MM.1S (cell line): ENCODE results near the gene LRATD1.

Experiments
- DNase-seq: peaks from one replicate; pipeline ENCODE4 v3.0.0-alpha.2; 2015
- H2AFZ ChIP-seq: fragments of 300-600 bp; sonication (generic); 2 replicates; pipeline ENCODE4 v1.6.0; 2016; ENCODE audit warnings: antibody characterized with exemption, low read length
- H3F3A ChIP-seq: fragments of 300-600 bp; sonication (generic); 2 replicates; pipeline ENCODE4 v1.6.1; 2016; ENCODE audit warnings: mild to moderate bottlenecking, antibody characterized with exemption, low read length, moderate library complexity, mixed read lengths; ENCODE audit not compliant: insufficient read depth
- H3K27ac ChIP-seq: fragments of 300-600 bp; sonication (generic); 2 replicates; pipeline ENCODE4 v1.5.1; 2016; ENCODE audit warnings: mild to moderate bottlenecking, low read length
- H3K27me3 ChIP-seq: fragments of 300-600 bp; sonication (generic); replicated peaks from 2 replicates; pipeline ENCODE4 v1.6.0; 2016; ENCODE audit warnings: low read length; ENCODE audit not compliant: insufficient read depth
- H3K36me3 ChIP-seq: fragments of 300-600 bp; sonication (generic); replicated peaks from 2 replicates; pipeline ENCODE4 v1.6.1; 2016; ENCODE audit warnings: mild to moderate bottlenecking, low read length, mixed read lengths; ENCODE audit not compliant: insufficient read depth
- H3K4me1 ChIP-seq: fragments of 300-600 bp; sonication (generic); 2 replicates; pipeline ENCODE4 v1.6.1; 2016; ENCODE audit warnings: low read length, mixed read lengths
- H3K4me2 ChIP-seq: fragments of 300-600 bp; sonication (generic); 2 replicates; pipeline ENCODE4 v1.6.0; 2016; ENCODE audit warnings: low read depth, low read length
- H3K4me3 ChIP-seq: fragments of 300-600 bp; sonication (generic); 2 replicates; pipeline ENCODE4 v1.5.1; 2016; ENCODE audit warnings: low read length, mixed read lengths
- H3K79me2 ChIP-seq: fragments of 300-600 bp; sonication (generic); 2 replicates; pipeline ENCODE4 v1.6.1; 2016; ENCODE audit warnings: mixed run types, low read length, mixed read lengths
- H3K9ac ChIP-seq: fragments of 300-600 bp; sonication (generic); 2 replicates; pipeline ENCODE4 v1.6.1; 2016; ENCODE audit warnings: low read length, mixed read lengths
- H3K9me2 ChIP-seq: fragments of 300-600 bp; sonication (generic); replicated peaks from 2 replicates; pipeline ENCODE4 v1.6.1; 2016; ENCODE audit warnings: mild to moderate bottlenecking, low read length, mixed read lengths; ENCODE audit not compliant: insufficient read depth
- H3K9me3 ChIP-seq: fragments of 300-600 bp; sonication (generic); replicated peaks from 2 replicates; pipeline ENCODE4 v1.6.1; 2016; ENCODE audit warnings: mild to moderate bottlenecking, low read length, mixed read lengths; ENCODE audit not compliant: insufficient read depth
- H4K20me1 ChIP-seq: fragments of 300-600 bp; sonication (generic); 2 replicates; pipeline ENCODE4 v1.6.1; 2016; ENCODE audit warnings: mild to moderate bottlenecking, low read length, moderate library complexity, mixed read lengths; ENCODE audit not compliant: insufficient read depth
- EZH2 ChIP-seq: fragments of 300-600 bp; sonication (generic); optimal IDR thresholded peaks from 2 replicates; pipeline ENCODE3; 2017; ENCODE audit warnings: low read depth, mild to moderate bottlenecking, antibody characterized with exemption, low read length, mixed read lengths
- EZH2phosphoT487 ChIP-seq: fragments of 300-600 bp; sonication (generic); IDR thresholded peaks from 2 replicates; pipeline ENCODE4 v1.6.1; 2018; ENCODE audit warnings: antibody characterized with exemption, low read length
- TF ChIP-seq, protein P1 (sequence below): fragments of 300-600 bp; sonication (generic); IDR thresholded peaks from 2 replicates; pipeline ENCODE4 v1.5.1; 2016; ENCODE audit warnings: antibody characterized with exemption, low read length, mixed read lengths

LRATD1 gene

GRCh38 chr2:14677039-14677438, 44.5 kb downstream of the LRATD1 start:
- no peak overlapping the region for H2AFZ ChIP-seq
- H3K4me2 ChIP-seq: no peak overlapping the region
- H3K79me2 ChIP-seq: no peaks in the 10 kb centered on the region
- no peaks in the 10 kb centered on the region for H3K9me2 ChIP-seq
- H4K20me1 ChIP-seq: no peaks in the 10 kb centered on the region
- no peaks in the 10 kb centered on the region for H3K36me3 ChIP-seq
- no peaks in the 10 kb centered on the region for H3K27me3 ChIP-seq
- TF ChIP-seq EZH2phosphoT487: no peak
- no peak for TF ChIP-seq EZH2
- TF ChIP-seq, protein P1, sequence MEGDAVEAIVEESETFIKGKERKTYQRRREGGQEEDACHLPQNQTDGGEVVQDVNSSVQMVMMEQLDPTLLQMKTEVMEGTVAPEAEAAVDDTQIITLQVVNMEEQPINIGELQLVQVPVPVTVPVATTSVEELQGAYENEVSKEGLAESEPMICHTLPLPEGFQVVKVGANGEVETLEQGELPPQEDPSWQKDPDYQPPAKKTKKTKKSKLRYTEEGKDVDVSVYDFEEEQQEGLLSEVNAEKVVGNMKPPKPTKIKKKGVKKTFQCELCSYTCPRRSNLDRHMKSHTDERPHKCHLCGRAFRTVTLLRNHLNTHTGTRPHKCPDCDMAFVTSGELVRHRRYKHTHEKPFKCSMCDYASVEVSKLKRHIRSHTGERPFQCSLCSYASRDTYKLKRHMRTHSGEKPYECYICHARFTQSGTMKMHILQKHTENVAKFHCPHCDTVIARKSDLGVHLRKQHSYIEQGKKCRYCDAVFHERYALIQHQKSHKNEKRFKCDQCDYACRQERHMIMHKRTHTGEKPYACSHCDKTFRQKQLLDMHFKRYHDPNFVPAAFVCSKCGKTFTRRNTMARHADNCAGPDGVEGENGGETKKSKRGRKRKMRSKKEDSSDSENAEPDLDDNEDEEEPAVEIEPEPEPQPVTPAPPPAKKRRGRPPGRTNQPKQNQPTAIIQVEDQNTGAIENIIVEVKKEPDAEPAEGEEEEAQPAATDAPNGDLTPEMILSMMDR: no peak
- no peaks in the 10 kb centered on the region for H3F3A ChIP-seq
- H3K9me3 ChIP-seq: no peaks in the 10 kb centered on the region
- H3K9ac ChIP-seq: no peak overlapping the region
- DNase-seq: peak; percentile 8
- no peaks in the 10 kb centered on the region for H3K4me1 ChIP-seq
- no peak overlapping the region for H3K4me3 ChIP-seq
- H3K27ac ChIP-seq: no peak overlapping the region

- Histone ChIP-seq H3F3A (no peaks in the 10 kb centered on the region), H3K79me2 (no peaks in the 10 kb centered on the region), H4K20me1 (no peaks in the 10 kb centered on the region), H3K4me1 (no peaks in the 10 kb centered on the region), H2AFZ (no peak overlapping the region), H3K9me2 (no peaks in the 10 kb centered on the region), H3K27ac (no peak overlapping the region), H3K4me3 (no peak overlapping the region), H3K9me3 (no peaks in the 10 kb centered on the region), H3K36me3 (no peaks in the 10 kb centered on the region), H3K27me3 (no peaks in the 10 kb centered on the region), H3K9ac (no peak overlapping the region), H3K4me2 (no peak overlapping the region)
- no peak for DNase-seq
- TF ChIP-seq EZH2phosphoT487 (no peak), EZH2 (no peak)
- TF ChIP-seq, protein P1: no peak
Measured at GRCh38 chr2:14678761-14679160, 46.2 kb downstream of the LRATD1 start.

DNA sequence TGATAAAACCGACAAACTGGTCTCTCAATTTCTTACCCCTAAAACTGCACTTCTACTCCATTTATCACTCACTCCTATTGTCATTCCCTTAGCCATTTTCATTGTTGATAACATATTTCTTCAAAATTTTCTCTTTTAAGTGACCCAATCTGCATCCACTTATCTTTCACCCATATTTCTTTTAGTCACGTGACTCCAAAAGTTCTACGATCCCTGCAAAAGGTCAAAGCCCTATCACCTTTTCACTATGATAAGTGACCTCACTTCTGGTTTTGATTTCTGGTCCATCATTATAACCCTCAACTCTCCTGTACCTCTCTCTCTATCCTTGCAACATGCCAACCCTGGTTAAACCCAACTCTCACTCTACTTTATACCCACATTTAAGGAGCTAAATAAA, 49.1 kb downstream of the LRATD1 start:
- TF ChIP-seq EZH2: no peak
- TF ChIP-seq, protein P1: no peak
- no peak for TF ChIP-seq EZH2phosphoT487
- H3K9me3 ChIP-seq: no peaks in the 10 kb centered on the region
- H3K36me3 ChIP-seq: no peaks in the 10 kb centered on the region
- H4K20me1 ChIP-seq: no peaks in the 10 kb centered on the region
- H3K79me2 ChIP-seq: no peaks in the 10 kb centered on the region
- H3K27me3 ChIP-seq: no peaks in the 10 kb centered on the region
- no peak overlapping the region for H3K9ac ChIP-seq
- H3K27ac ChIP-seq: no peak overlapping the region
- H3K4me3 ChIP-seq: no peak overlapping the region
- DNase-seq: no peak
- H3K4me2 ChIP-seq: no peak overlapping the region
- H3F3A ChIP-seq: no peaks in the 10 kb centered on the region
- no peak overlapping the region for H2AFZ ChIP-seq
- no peaks in the 10 kb centered on the region for H3K9me2 ChIP-seq
- H3K4me1 ChIP-seq: no peaks in the 10 kb centered on the region
